ENCODE results near the gene JAGN1. TPM values are rescaled to one million over a fixed set of nuclear protein-coding genes. Genes with fewer than 3 reads are reported as not detected.

The JAGN1 gene
- total RNA-seq, 1 donor from 2014 or later, result 28.5 TPM

DNA sequence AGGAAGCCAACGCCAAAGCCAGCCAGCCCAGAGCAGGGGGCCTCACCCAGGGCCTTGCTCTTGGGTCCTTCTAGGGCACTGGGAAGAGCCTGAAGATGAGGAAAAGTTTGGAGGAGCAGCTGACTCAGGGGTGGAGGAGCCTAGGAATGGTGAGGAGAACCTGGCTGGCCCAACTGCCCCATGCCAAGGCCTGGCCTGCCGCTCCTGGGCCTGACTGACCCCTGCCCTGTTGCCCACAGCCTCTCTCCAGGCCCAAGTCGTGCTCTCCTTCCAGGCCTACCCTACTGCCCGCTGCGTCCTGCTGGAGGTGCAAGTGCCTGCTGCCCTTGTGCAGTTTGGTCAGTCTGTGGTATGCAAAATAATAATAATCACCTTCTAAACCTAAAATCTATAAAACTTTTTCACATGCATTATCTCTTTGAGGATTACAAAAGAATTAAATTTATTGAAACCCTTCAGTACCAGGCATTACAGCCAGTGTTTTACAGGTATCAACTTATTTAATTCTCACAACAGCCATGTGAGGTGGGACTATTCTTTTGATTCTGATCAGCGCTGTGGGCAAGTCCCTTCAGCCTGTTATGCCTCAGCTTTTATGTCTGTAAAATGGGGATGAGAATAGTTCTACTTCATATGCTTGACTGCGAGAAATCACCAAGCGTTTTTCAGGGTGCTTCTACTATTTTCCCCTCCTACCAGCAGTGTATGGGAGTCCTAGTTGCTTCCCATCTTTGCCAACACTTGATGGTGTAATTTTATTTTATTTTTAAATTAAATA, 28.0 kb downstream of the JAGN1 start:
- DNase-seq (ENCODE audit: extremely low spot score, unreplicated experiment), result no peak
- Mint-ChIP-seq H3K4me3 (ENCODE audit: unreplicated experiment) (no peak overlapping the region), H3K36me3 (ENCODE audit: unreplicated experiment) (no peaks in the 10 kb centered on the region), H3K27me3 (ENCODE audit: unreplicated experiment) (no peaks in the 10 kb centered on the region), H3K27ac (ENCODE audit: unreplicated experiment) (no peak overlapping the region), H3K9me3 (ENCODE audit: unreplicated experiment) (no peaks in the 10 kb centered on the region), H3K4me1 (ENCODE audit: unreplicated experiment) (peaks cover 42% of the 10 kb centered on the region)
- TF ChIP-seq, protein P1, sequence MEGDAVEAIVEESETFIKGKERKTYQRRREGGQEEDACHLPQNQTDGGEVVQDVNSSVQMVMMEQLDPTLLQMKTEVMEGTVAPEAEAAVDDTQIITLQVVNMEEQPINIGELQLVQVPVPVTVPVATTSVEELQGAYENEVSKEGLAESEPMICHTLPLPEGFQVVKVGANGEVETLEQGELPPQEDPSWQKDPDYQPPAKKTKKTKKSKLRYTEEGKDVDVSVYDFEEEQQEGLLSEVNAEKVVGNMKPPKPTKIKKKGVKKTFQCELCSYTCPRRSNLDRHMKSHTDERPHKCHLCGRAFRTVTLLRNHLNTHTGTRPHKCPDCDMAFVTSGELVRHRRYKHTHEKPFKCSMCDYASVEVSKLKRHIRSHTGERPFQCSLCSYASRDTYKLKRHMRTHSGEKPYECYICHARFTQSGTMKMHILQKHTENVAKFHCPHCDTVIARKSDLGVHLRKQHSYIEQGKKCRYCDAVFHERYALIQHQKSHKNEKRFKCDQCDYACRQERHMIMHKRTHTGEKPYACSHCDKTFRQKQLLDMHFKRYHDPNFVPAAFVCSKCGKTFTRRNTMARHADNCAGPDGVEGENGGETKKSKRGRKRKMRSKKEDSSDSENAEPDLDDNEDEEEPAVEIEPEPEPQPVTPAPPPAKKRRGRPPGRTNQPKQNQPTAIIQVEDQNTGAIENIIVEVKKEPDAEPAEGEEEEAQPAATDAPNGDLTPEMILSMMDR (IDR thresholded peaks at IDR 0.05), result no peak

DNA sequence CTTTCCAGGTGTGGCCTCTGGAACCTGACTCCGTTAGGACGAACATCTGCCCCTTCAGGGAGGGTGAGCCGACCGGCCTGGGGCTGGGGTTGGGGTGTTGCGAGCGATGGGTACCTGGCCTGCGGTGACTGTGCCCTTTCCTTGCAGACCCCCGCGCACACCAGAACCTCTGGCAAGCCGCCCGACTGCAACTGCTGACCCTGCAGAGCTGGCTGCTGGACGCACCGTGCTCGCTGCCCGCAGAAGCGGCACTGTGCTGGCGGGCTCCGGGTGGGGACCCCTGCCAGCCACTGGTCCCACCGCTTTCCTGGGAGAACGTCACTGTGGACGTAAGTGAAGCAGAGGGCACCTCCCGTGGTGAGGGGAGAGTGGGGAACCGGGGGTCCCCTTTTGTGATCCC, 37.7 kb downstream of the JAGN1 start:
- Mint-ChIP-seq H3K9me3 (ENCODE audit: unreplicated experiment) (no peaks in the 10 kb centered on the region), H3K36me3 (ENCODE audit: unreplicated experiment) (peaks cover 21% of the 10 kb centered on the region), H3K27me3 (ENCODE audit: unreplicated experiment) (no peaks in the 10 kb centered on the region), H3K4me3 (ENCODE audit: unreplicated experiment) (no peak overlapping the region), H3K27ac (ENCODE audit: unreplicated experiment) (no peak overlapping the region), H3K4me1 (ENCODE audit: unreplicated experiment) (peaks cover 5% of the 10 kb centered on the region)
- DNase-seq (ENCODE audit: extremely low spot score, unreplicated experiment), result no peak
- TF ChIP-seq, protein P1 (IDR thresholded peaks at IDR 0.05), result no peak

DNA sequence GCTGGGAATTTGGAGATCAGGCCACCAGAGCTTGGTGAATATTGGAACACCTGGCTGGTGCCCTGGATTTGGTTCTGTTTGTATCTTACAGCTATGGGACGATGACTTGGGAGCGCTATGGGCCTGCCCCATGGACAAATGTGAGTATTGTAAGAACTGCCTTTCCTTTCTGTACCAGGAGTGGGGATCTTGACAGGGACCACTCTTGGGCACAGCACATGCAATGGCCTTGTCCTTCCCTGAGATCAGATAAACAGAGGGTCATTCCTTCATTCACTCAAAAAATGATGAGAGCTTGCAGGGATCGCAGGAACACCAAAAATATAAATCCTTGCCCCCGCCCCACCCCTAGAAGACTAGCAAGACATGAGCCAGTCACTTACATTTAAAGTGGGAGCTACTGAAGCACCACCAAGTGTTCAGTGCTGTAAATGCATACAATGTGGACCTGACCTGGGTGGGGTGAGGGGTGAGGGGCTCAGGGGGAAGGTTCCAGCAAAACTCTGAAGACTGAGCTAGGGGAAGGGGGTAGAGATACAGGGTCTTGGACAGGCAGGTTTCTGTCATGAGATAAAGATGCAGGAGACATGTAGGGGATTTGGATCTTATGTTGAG, 40.5 kb downstream of the JAGN1 start:
- H3K4me3 Mint-ChIP-seq (ENCODE audit: unreplicated experiment), result no peak overlapping the region

DNA sequence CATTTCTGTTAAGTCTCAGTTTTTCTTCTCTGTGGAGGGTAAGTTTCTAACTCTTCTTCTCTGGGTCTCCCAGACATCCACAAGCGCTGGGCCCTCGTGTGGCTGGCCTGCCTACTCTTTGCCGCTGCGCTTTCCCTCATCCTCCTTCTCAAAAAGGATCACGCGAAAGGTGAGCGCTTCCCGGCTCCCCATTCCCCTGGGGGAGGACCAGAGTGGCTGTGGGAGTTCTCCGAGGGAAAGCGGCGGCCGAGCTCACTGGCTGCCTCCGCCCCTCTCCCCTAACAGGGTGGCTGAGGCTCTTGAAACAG, 42.1 kb downstream of the JAGN1 start:
- DNase-seq (ENCODE audit: extremely low spot score, unreplicated experiment), result no peak
- Mint-ChIP-seq H3K27ac (ENCODE audit: unreplicated experiment) (peak overlapping the region; percentile 88), H3K36me3 (ENCODE audit: unreplicated experiment) (peaks cover 10% of the 10 kb centered on the region), H3K9me3 (ENCODE audit: unreplicated experiment) (no peaks in the 10 kb centered on the region), H3K27me3 (ENCODE audit: unreplicated experiment) (no peaks in the 10 kb centered on the region), H3K4me1 (ENCODE audit: unreplicated experiment) (peaks cover 25% of the 10 kb centered on the region), H3K4me3 (ENCODE audit: unreplicated experiment) (peak overlapping the region; percentile 94)
- TF ChIP-seq, protein P1 (IDR thresholded peaks at IDR 0.05), result no peak

More for the DNA sequence above, 40.5 kb downstream of the JAGN1 start:
- peaks cover 25% of the 10 kb centered on the region for H3K4me1 Mint-ChIP-seq (ENCODE audit: unreplicated experiment)
- H3K27ac Mint-ChIP-seq (ENCODE audit: unreplicated experiment), result no peak overlapping the region
- H3K9me3 Mint-ChIP-seq (ENCODE audit: unreplicated experiment), result no peaks in the 10 kb centered on the region
- no peak for DNase-seq (ENCODE audit: extremely low spot score, unreplicated experiment)
- TF ChIP-seq, protein P1 (IDR thresholded peaks at IDR 0.05), result no peak
- H3K27me3 Mint-ChIP-seq (ENCODE audit: unreplicated experiment), result no peaks in the 10 kb centered on the region
- peaks cover 8% of the 10 kb centered on the region for H3K36me3 Mint-ChIP-seq (ENCODE audit: unreplicated experiment)

DNA sequence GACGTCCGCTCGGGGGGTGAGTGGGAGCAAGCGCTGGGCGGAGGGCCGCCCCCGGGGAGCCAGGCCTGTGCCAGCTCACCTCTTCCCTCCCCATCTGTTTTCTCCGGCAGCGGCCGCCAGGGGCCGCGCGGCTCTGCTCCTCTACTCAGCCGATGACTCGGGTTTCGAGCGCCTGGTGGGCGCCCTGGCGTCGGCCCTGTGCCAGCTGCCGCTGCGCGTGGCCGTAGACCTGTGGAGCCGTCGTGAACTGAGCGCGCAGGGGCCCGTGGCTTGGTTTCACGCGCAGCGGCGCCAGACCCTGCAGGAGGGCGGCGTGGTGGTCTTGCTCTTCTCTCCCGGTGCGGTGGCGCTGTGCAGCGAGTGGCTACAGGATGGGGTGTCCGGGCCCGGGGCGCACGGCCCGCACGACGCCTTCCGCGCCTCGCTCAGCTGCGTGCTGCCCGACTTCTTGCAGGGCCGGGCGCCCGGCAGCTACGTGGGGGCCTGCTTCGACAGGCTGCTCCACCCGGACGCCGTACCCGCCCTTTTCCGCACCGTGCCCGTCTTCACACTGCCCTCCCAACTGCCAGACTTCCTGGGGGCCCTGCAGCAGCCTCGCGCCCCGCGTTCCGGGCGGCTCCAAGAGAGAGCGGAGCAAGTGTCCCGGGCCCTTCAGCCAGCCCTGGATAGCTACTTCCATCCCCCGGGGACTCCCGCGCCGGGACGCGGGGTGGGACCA, 42.6 kb downstream of the JAGN1 start:
- peak overlapping the region; percentile 94 for H3K4me3 Mint-ChIP-seq (ENCODE audit: unreplicated experiment)
- peak overlapping the region; percentile 88 for H3K27ac Mint-ChIP-seq (ENCODE audit: unreplicated experiment)
- no peaks in the 10 kb centered on the region for H3K27me3 Mint-ChIP-seq (ENCODE audit: unreplicated experiment)
- DNase-seq (ENCODE audit: extremely low spot score, unreplicated experiment), result peak; percentile 93
- peaks cover 25% of the 10 kb centered on the region for H3K4me1 Mint-ChIP-seq (ENCODE audit: unreplicated experiment)
- peaks cover 11% of the 10 kb centered on the region for H3K36me3 Mint-ChIP-seq (ENCODE audit: unreplicated experiment)
- H3K9me3 Mint-ChIP-seq (ENCODE audit: unreplicated experiment), result no peaks in the 10 kb centered on the region
- TF ChIP-seq, protein P1 (IDR thresholded peaks at IDR 0.05), result peak; percentile 85
